HEK293 (cell line): ENCODE measurements around the gene CBX5.

Experiments used
- BCL11A ChIP-seq: fragments of 450-650 bp; formaldehyde crosslinking; IDR thresholded peaks from 2 replicates; pipeline ENCODE4 v1.5.1; 2016; ENCODE audit warnings: low read depth, missing biosample characterization, missing genetic modification characterization
- CTCF ChIP-seq: fragments of 450-650 bp; formaldehyde crosslinking; IDR thresholded peaks from 2 replicates; pipeline ENCODE4 v1.5.1; 2016; ENCODE audit warnings: missing biosample characterization, missing genetic modification characterization
- HOXA7 ChIP-seq: sonication (generic); formaldehyde crosslinking; IDR thresholded peaks from 2 replicates; pipeline ENCODE4 v1.8.1; 2022; ENCODE audit warnings: missing genetic modification reagents, borderline replicate concordance
- KLF9 ChIP-seq: fragments of 450-650 bp; formaldehyde crosslinking; IDR thresholded peaks from 2 replicates; pipeline ENCODE4 v1.5.1; 2016; ENCODE audit warnings: missing biosample characterization, missing genetic modification characterization, low read depth
- SP2 ChIP-seq: fragments of 450-650 bp; formaldehyde crosslinking; IDR thresholded peaks from 2 replicates; pipeline ENCODE4 v1.5.1; 2016; ENCODE audit warnings: missing biosample characterization, missing genetic modification characterization
- YY1 ChIP-seq: fragments of 450-650 bp; formaldehyde crosslinking; IDR thresholded peaks from 2 replicates; pipeline ENCODE4 v1.5.1; 2018; ENCODE audit warnings: missing biosample characterization, missing genetic modification characterization
- ZNF248 ChIP-seq: fragments of 450-650 bp; formaldehyde crosslinking; IDR thresholded peaks from 2 replicates; pipeline ENCODE4 v1.5.1; 2017; ENCODE audit warnings: missing biosample characterization, missing genetic modification characterization
- ZNF580 ChIP-seq: fragments of 450-650 bp; formaldehyde crosslinking; IDR thresholded peaks from 2 replicates; pipeline ENCODE4 v1.5.1; 2016; ENCODE audit warnings: missing biosample characterization, missing genetic modification characterization
- ZNF585B ChIP-seq: fragments of 450-650 bp; formaldehyde crosslinking; IDR thresholded peaks from 2 replicates; pipeline ENCODE4 v1.5.1; 2016; ENCODE audit warnings: missing biosample characterization, missing genetic modification characterization
- ZNF791 ChIP-seq: fragments of 450-650 bp; formaldehyde crosslinking; IDR thresholded peaks from 2 replicates; pipeline ENCODE4 v1.5.1; 2016; ENCODE audit warnings: missing biosample characterization, missing genetic modification characterization

GRCh38 chr12:54299515-54300224 is 19.7 kb upstream of the CBX5 start:
- TF ChIP-seq CTCF (no peak), BCL11A (tag by site-specific recombination) (no peak), ZNF585B (tag by site-specific recombination) (no peak), ZNF248 (tag by site-specific recombination) (no peak), KLF9 (no peak), YY1 (tag by site-specific recombination) (no peak), ZNF791 (tag by site-specific recombination) (no peak), HOXA7 (CRISPR knock-in tag) (no peak), ZNF580 (no peak), SP2 (tag by site-specific recombination) (no peak)
